Suprapubic skin (tissue), 4 donors: Measurements from ENCODE around the gene EPC2.

ENCODE experiments used
- CTCF ChIP-seq, 2 donors: fragments of 200-600 bp in 1 of 2; fragments of 450-650 bp in 1 of 2; sonication (generic) in 1 of 2; IDR thresholded peaks; one replicate each; pipeline ENCODE4 v1.5.1; 2016 to 2019; ENCODE audit warnings: antibody characterized with exemption in 2 of 2, mild to moderate bottlenecking in 1 of 2, moderate library complexity in 1 of 2
- POLR2A ChIP-seq, 2 donors: fragments of 450-650 bp; IDR thresholded peaks; one replicate each; pipeline ENCODE4 v1.6.1; 2017; ENCODE audit warnings: antibody characterized with exemption in 2 of 2, mild to moderate bottlenecking in 2 of 2, moderate library complexity in 2 of 2
- POLR2AphosphoS5 ChIP-seq, 3 donors: sonication (generic); formaldehyde crosslinking; IDR thresholded peaks; one replicate each; pipeline ENCODE4 v1.6.1; 2017; ENCODE audit warnings: antibody characterized with exemption in 3 of 3

- no peak for TF ChIP-seq POLR2A (IDR thresholded peaks at IDR 0.05)
- no peak for TF ChIP-seq CTCF (IDR thresholded peaks at IDR 0.05)
- no peak for TF ChIP-seq POLR2AphosphoS5 (IDR thresholded peaks at IDR 0.05)
These were observed 125.5 kb downstream of the EPC2 start for GRCh38 chr2:148770047-148770446.
